22Rv1 (cell line): ENCODE results near the gene ZEB2.

Experiments
- H3K27ac ChIP-seq: fragments of 450-650 bp; 2 replicates; pipeline ENCODE4 v1.5.1; 2017
- CTCF ChIP-seq: fragments of 450-650 bp; IDR thresholded peaks from 2 replicates; pipeline ENCODE4 v1.5.1; 2017; ENCODE audit warnings: mild to moderate bottlenecking
- ZFX ChIP-seq: fragments of 450-650 bp; IDR thresholded peaks from 2 replicates; pipeline ENCODE4 v1.6.1; 2017; ENCODE audit warnings: antibody characterized with exemption, borderline replicate concordance

Gene ZEB2

GRCh38 chr2:144415386-144415785 is 104.5 kb downstream of the ZEB2 start:
- TF ChIP-seq ZFX, result no peak
- TF ChIP-seq CTCF, result no peak
- H3K27ac ChIP-seq, result no peak overlapping the region

GRCh38 chr2:144414324-144414845 is 105.5 kb downstream of the ZEB2 start:
- H3K27ac ChIP-seq, result no peak overlapping the region
- no peak for TF ChIP-seq ZFX
- TF ChIP-seq CTCF, result no peak

GRCh38 chr2:144412709-144413108 is 107.2 kb downstream of the ZEB2 start:
- TF ChIP-seq ZFX, result no peak
- TF ChIP-seq CTCF, result no peak

GRCh38 chr2:144411473-144411872 is 108.4 kb downstream of the ZEB2 start:
- no peak for TF ChIP-seq CTCF
- no peak for TF ChIP-seq ZFX

More at GRCh38 chr2:144412709-144413108, 107.2 kb downstream of the ZEB2 start:
- no peak overlapping the region for H3K27ac ChIP-seq

GRCh38 chr2:144409241-144409640 is 110.7 kb downstream of the ZEB2 start:
- TF ChIP-seq ZFX (no peak), CTCF (no peak)
- no peak overlapping the region for H3K27ac ChIP-seq

More at GRCh38 chr2:144411473-144411872, 108.4 kb downstream of the ZEB2 start:
- no peak overlapping the region for H3K27ac ChIP-seq

- H3K27ac ChIP-seq, result no peak overlapping the region
- TF ChIP-seq CTCF (no peak), ZFX (no peak)
Measured at GRCh38 chr2:144407262-144407661, 112.7 kb downstream of the ZEB2 start.

- TF ChIP-seq ZFX, result no peak
- H3K27ac ChIP-seq, result no peak overlapping the region
Measured at GRCh38 chr2:144405982-144406788, 113.7 kb downstream of the ZEB2 start.
